IMR-90 (cell line): Measurements from ENCODE around the gene AFDN.

ENCODE experiments used
- CEBPB ChIP-seq: IDR thresholded peaks from 2 replicates; pipeline ENCODE4 v1.6.1; 2012; ENCODE audit warnings: low read depth, low read length, improper control_type of control experiment
- TF ChIP-seq, protein P1 (sequence below): conservative IDR thresholded peaks from 2 replicates; pipeline ENCODE4 v1.5.1; 2012; ENCODE audit warnings: mild to moderate bottlenecking, low read depth, low read length, improper control_type of control experiment

- TF ChIP-seq, protein P1, sequence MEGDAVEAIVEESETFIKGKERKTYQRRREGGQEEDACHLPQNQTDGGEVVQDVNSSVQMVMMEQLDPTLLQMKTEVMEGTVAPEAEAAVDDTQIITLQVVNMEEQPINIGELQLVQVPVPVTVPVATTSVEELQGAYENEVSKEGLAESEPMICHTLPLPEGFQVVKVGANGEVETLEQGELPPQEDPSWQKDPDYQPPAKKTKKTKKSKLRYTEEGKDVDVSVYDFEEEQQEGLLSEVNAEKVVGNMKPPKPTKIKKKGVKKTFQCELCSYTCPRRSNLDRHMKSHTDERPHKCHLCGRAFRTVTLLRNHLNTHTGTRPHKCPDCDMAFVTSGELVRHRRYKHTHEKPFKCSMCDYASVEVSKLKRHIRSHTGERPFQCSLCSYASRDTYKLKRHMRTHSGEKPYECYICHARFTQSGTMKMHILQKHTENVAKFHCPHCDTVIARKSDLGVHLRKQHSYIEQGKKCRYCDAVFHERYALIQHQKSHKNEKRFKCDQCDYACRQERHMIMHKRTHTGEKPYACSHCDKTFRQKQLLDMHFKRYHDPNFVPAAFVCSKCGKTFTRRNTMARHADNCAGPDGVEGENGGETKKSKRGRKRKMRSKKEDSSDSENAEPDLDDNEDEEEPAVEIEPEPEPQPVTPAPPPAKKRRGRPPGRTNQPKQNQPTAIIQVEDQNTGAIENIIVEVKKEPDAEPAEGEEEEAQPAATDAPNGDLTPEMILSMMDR, result no peak
- TF ChIP-seq CEBPB, result no peak
Measured at GRCh38 chr6:167801263-167801662, 25.4 kb upstream of the AFDN start.
